HCT116 (cell line): ENCODE measurements around the gene RNF183. TPM values are rescaled to one million over a fixed set of nuclear protein-coding genes. Genes with fewer than 3 reads are reported as not detected.

ENCODE experiments used
- ATAC-seq: fragments of 200-7000 bp; cut with Tn5 transposase; 2 replicates; pipeline ENCODE4 v1.9.1; 2020; ENCODE audit warnings: mild to moderate bottlenecking, moderate library complexity
- BruUV-seq: library from RNA; stranded (reverse); fragments of 400-500 nt; replicated peaks from 2 replicates; lab custom pipeline; 2021; lab: Mats Ljungman, UMichigan
- CTCF ChIA-PET: fragments of 300-600 bp; sonication (Branson Sonifier 250); formaldehyde crosslinking; loops from one replicate; lab custom pipeline; 2021; ENCODE audit warnings: antibody characterized with exemption; lab: Charles Lee
- POLR2A ChIA-PET: fragments of 300-600, 350-600 bp; sonication (Branson Sonifier 250); formaldehyde crosslinking; loops from one replicate; lab custom pipeline; 2021; ENCODE audit warnings: antibody characterized with exemption; lab: Charles Lee
- RAD21 ChIA-PET, 2 experiments: fragments of 300-600 bp; sonication (Branson Sonifier 250); formaldehyde crosslinking; loops; one replicate each; lab custom pipeline; 2023; ENCODE audit warnings: low total read pairs in 2 of 2; ENCODE audit not compliant: uncharacterized antibody in 2 of 2, unreplicated experiment in 2 of 2, low non-redundant PET in 1 of 2; lab: Charles Lee
- DNase-seq: peaks from one replicate; pipeline ENCODE4 v3.0.0-alpha.2; 2010; ENCODE audit warnings: low read depth, low spot score
- H2AFZ ChIP-seq: fragments of 200-600 bp; shearing (Covaris generic), sonication (generic); 2 replicates; pipeline ENCODE4 v1.6.1; 2017; ENCODE audit warnings: low read depth, mixed run types, mixed read lengths, antibody characterized with exemption, low read length; ENCODE audit not compliant: poor library complexity, severe bottlenecking
- H3K27ac ChIP-seq: 2 replicates; pipeline ENCODE4 v1.5.1; 2012; ENCODE audit warnings: low read depth, low read length
- H3K27me3 ChIP-seq: fragments of 200-600 bp; sonication (generic); 2 replicates; pipeline ENCODE4 v1.6.1; 2016; ENCODE audit warnings: mixed run types, low read length, mixed read lengths; ENCODE audit not compliant: insufficient read depth
- H3K36me3 ChIP-seq, 2 experiments: fragments of 200-500 bp in 1 of 2; fragments of 200-600 bp in 1 of 2; sonication (Bioruptor generic) in 1 of 2; sonication (generic) in 1 of 2; 2 replicates each; pipeline versions ENCODE4 v1.5.1 to v1.6.1; 2014 to 2016; ENCODE audit warnings: low read length in 2 of 2, inconsistent platforms in 1 of 2, mixed read lengths in 1 of 2, mixed run types in 1 of 2; ENCODE audit not compliant: insufficient read depth in 2 of 2, control insufficient read depth in 1 of 2
- H3K4me1 ChIP-seq, 2 experiments: fragments of 200-600 bp in 1 of 2; sonication (generic) in 1 of 2; 2 replicates each; pipeline versions ENCODE4 v1.5.1 to v1.6.1; 2012 to 2017; ENCODE audit warnings: low read length in 2 of 2, inconsistent platforms in 1 of 2, mild to moderate bottlenecking in 1 of 2, mixed read lengths in 1 of 2, mixed run types in 1 of 2, moderate library complexity in 1 of 2; ENCODE audit not compliant: insufficient read depth in 2 of 2, control insufficient read depth in 1 of 2
- H3K4me2 ChIP-seq: fragments of 200-600 bp; sonication (generic); 2 replicates; pipeline ENCODE4 v1.6.1; 2017; ENCODE audit warnings: mixed run types, low read length, mixed read lengths
- H3K4me3 ChIP-seq, 2 experiments: fragments of 200-600 bp in 1 of 2; sonication (generic) in 1 of 2; replicated peaks in 1 of 2; 2 replicates each; pipeline ENCODE4 v1.5.1; 2011 to 2016; ENCODE audit warnings: low read length in 2 of 2, control low read depth in 1 of 2, low read depth in 1 of 2, mild to moderate bottlenecking in 1 of 2, mixed read lengths in 1 of 2, mixed run types in 1 of 2
- H3K79me2 ChIP-seq: fragments of 200-600 bp; sonication (generic); 2 replicates; pipeline ENCODE4 v1.6.1; 2017; ENCODE audit warnings: mild to moderate bottlenecking, mixed run types, low read length, moderate library complexity, mixed read lengths; ENCODE audit not compliant: insufficient read depth
- H3K9ac ChIP-seq: fragments of 200-600 bp; sonication (generic); 2 replicates; pipeline ENCODE4 v1.6.1; 2016; ENCODE audit warnings: low read length, mixed read lengths
- H3K9me2 ChIP-seq: fragments of 200-600 bp; sonication (generic), shearing (Covaris generic); 2 replicates; pipeline ENCODE4 v1.6.1; 2017; ENCODE audit warnings: mixed run types, mild to moderate bottlenecking, moderate library complexity; ENCODE audit not compliant: insufficient read depth
- H3K9me3 ChIP-seq, 2 experiments: fragments of 200-500 bp in 1 of 2; fragments of 200-600 bp in 1 of 2; sonication (Bioruptor generic) in 1 of 2; sonication (generic) in 1 of 2; 2 replicates each; pipeline ENCODE4 v1.6.1; 2014 to 2017; ENCODE audit warnings: low read length in 2 of 2, mixed read lengths in 2 of 2, inconsistent platforms in 1 of 2, low read depth in 1 of 2, mild to moderate bottlenecking in 1 of 2, mixed run types in 1 of 2, moderate library complexity in 1 of 2; ENCODE audit not compliant: control insufficient read depth in 1 of 2, insufficient read depth in 1 of 2
- H4K20me1 ChIP-seq: fragments of 200-600 bp; sonication (generic), shearing (Covaris generic); 2 replicates; pipeline ENCODE4 v1.6.1; 2017; ENCODE audit warnings: mixed run types, mild to moderate bottlenecking, moderate library complexity; ENCODE audit not compliant: insufficient read depth
- CEBPB ChIP-seq: IDR thresholded peaks from 2 replicates; pipeline ENCODE4 v1.6.1; 2012; ENCODE audit warnings: low read depth
- CTCF ChIP-seq, 3 experiments: fragments of 200-600 bp in 1 of 3; sonication (generic) in 1 of 3; IDR thresholded peaks in 2 of 3; conservative IDR thresholded peaks in 1 of 3; 2 replicates each; pipeline ENCODE4 v1.5.1; 2012 to 2017; ENCODE audit warnings: low read depth in 2 of 3, low read length in 2 of 3, antibody characterized with exemption in 1 of 3, borderline replicate concordance in 1 of 3, control low read depth in 1 of 3, mild to moderate bottlenecking in 1 of 3, mixed read lengths in 1 of 3, mixed run types in 1 of 3, moderate library complexity in 1 of 3; ENCODE audit not compliant: insufficient read depth in 1 of 3
- EZH2 ChIP-seq: fragments of 200-600 bp; sonication (generic); IDR thresholded peaks from 2 replicates; pipeline ENCODE4 v1.6.1; 2017; ENCODE audit warnings: antibody characterized with exemption, mixed run types
- EZH2phosphoT487 ChIP-seq: fragments of 200-600 bp; IDR thresholded peaks from 2 replicates; pipeline ENCODE4 v1.6.1; 2018; ENCODE audit warnings: antibody characterized with exemption, borderline replicate concordance
- RAD21 ChIP-seq: IDR thresholded peaks from 2 replicates; pipeline ENCODE4 v1.6.1; 2012; ENCODE audit warnings: low read depth, mild to moderate bottlenecking
- SP1 ChIP-seq: IDR thresholded peaks from 2 replicates; pipeline ENCODE4 v1.6.1; 2012; ENCODE audit warnings: low read depth
- ZFX ChIP-seq: fragments of 450-650 bp; IDR thresholded peaks from 2 replicates; pipeline ENCODE4 v1.6.1; 2017
- ZNF274 ChIP-seq: fragments of 200-500 bp; sonication (Bioruptor generic); IDR thresholded peaks from 2 replicates; pipeline ENCODE4 v1.6.1; 2014; ENCODE audit warnings: mild to moderate bottlenecking, low read depth, low read length, inconsistent platforms
- intact Hi-C: fragments of 100-400 bp; cut with micrococcal nuclease; formaldehyde crosslinking; loops from 2 replicates; pipeline ENCODE4 v1.10.0; 2022
- total RNA-seq: library from RNA; stranded (reverse); gene quantifications from one replicate; pipeline ENCODE4 v1.2.1, GENCODE V29; 2021; ENCODE audit not compliant: unreplicated experiment
- TF ChIP-seq, protein P1 (sequence below): IDR thresholded peaks from 2 replicates; pipeline ENCODE4 v1.6.1; 2012; ENCODE audit warnings: low read depth
- TF ChIP-seq, protein P2 (sequence below): IDR thresholded peaks from 2 replicates; pipeline ENCODE4 v1.6.1; 2012

The RNF183 gene
- total RNA-seq, 1 experiment from 2014 or later, result 0.12 TPM

DNA sequence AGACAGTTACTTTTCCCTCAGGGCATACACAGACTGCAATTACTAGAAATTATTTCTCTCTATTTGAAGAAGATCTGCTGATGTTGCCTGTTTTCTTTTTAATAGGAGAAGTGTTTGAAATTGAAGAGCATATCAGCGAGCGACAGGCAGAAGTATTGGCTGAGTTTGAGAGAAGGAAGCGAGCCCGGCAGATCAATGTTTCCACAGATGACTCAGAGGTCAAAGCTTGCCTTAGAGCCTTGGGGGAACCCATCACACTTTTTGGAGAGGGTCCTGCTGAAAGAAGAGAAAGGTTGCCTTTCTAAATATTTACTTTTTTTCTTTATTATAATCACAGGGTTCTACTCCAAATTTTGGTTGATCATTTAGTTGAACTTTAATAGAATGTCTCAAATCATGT, 24.3 kb downstream of the RNF183 start:
- H3K4me1 ChIP-seq, result peaks cover 3 to 14% of the 10 kb centered on the region in 2 experiments; a peak in 3 of 4 replicates
- TF ChIP-seq CEBPB, result no peak
- no peak for TF ChIP-seq ZNF274
- TF ChIP-seq, protein P1, sequence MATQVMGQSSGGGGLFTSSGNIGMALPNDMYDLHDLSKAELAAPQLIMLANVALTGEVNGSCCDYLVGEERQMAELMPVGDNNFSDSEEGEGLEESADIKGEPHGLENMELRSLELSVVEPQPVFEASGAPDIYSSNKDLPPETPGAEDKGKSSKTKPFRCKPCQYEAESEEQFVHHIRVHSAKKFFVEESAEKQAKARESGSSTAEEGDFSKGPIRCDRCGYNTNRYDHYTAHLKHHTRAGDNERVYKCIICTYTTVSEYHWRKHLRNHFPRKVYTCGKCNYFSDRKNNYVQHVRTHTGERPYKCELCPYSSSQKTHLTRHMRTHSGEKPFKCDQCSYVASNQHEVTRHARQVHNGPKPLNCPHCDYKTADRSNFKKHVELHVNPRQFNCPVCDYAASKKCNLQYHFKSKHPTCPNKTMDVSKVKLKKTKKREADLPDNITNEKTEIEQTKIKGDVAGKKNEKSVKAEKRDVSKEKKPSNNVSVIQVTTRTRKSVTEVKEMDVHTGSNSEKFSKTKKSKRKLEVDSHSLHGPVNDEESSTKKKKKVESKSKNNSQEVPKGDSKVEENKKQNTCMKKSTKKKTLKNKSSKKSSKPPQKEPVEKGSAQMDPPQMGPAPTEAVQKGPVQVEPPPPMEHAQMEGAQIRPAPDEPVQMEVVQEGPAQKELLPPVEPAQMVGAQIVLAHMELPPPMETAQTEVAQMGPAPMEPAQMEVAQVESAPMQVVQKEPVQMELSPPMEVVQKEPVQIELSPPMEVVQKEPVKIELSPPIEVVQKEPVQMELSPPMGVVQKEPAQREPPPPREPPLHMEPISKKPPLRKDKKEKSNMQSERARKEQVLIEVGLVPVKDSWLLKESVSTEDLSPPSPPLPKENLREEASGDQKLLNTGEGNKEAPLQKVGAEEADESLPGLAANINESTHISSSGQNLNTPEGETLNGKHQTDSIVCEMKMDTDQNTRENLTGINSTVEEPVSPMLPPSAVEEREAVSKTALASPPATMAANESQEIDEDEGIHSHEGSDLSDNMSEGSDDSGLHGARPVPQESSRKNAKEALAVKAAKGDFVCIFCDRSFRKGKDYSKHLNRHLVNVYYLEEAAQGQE, result no peak
- TF ChIP-seq EZH2phosphoT487, result no peak
- no peak for TF ChIP-seq CTCF (IDR thresholded peaks at IDR 0.05 in 2 of 3, conservative IDR thresholded peaks at IDR 0.05 in 1 of 3; ENCODE audit: borderline replicate concordance in 1 of 3, insufficient read depth in 1 of 3, low read depth in 2 of 3, low read length in 2 of 3)
- TF ChIP-seq, protein P2, sequence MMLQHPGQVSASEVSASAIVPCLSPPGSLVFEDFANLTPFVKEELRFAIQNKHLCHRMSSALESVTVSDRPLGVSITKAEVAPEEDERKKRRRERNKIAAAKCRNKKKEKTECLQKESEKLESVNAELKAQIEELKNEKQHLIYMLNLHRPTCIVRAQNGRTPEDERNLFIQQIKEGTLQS, result no peak
- no peak for TF ChIP-seq EZH2
- TF ChIP-seq ZFX, result no peak
- no peak for TF ChIP-seq SP1
- no peak for TF ChIP-seq RAD21
- CTCF ChIA-PET, result no interaction called here
- H3K36me3 ChIP-seq, result peaks cover 57 to 59% of the 10 kb centered on the region in 2 experiments
- H4K20me1 ChIP-seq, result peaks cover 6% of the 10 kb centered on the region; the same call in 1 of the 2 replicates
- RAD21 ChIA-PET, result no interaction called here
- no peaks in the 10 kb centered on the region for H3K9me3 ChIP-seq
- H2AFZ ChIP-seq, result no peak overlapping the region
- no peak overlapping the region for H3K27ac ChIP-seq
- no TSS peak for BruUV-seq
- no peak overlapping the region for H3K9ac ChIP-seq
- no peak for DNase-seq
- no peak for ATAC-seq
- no peaks in the 10 kb centered on the region for H3K27me3 ChIP-seq
- H3K9me2 ChIP-seq, result no peaks in the 10 kb centered on the region
- no peak overlapping the region for H3K4me3 ChIP-seq
- H3K79me2 ChIP-seq, result peaks cover 95% of the 10 kb centered on the region
- intact Hi-C loops, result loop anchor here (10.0 kb wide), 1 partner anchor 354 kb away; no protein-coding TSS in a partner anchor
- POLR2A ChIA-PET, result no interaction called here
- no peak overlapping the region for H3K4me2 ChIP-seq
